Tibial nerve (tissue), 4 donors: ENCODE measurements around the gene MME. TPM values are rescaled to one million over a fixed set of nuclear protein-coding genes. Genes with fewer than 3 reads are reported as not detected.

Experiments
- DNase-seq, 2 donors: peaks; one replicate each; pipeline ENCODE4 v3.0.0-alpha.2; 2019; ENCODE audit warnings: low spot score in 2 of 2
- H3K27ac ChIP-seq, 4 donors: fragments of 200-600 bp; sonication (generic) in 3 of 4; one replicate each; pipeline ENCODE4 v1.5.1; 2017 to 2019; ENCODE audit warnings: mild to moderate bottlenecking in 1 of 4
- H3K27me3 ChIP-seq, 2 donors: fragments of 200-600 bp; sonication (generic) in 1 of 2; one replicate each; pipeline versions ENCODE4 v1.5.1 to v1.6.0; 2017 to 2019
- H3K36me3 ChIP-seq, 3 donors: fragments of 200-600 bp; sonication (generic); one replicate each; pipeline ENCODE4 v1.5.1; 2018 to 2019
- H3K4me1 ChIP-seq, 4 donors: fragments of 200-600 bp; sonication (generic) in 3 of 4; one replicate each; pipeline ENCODE4 v1.5.1; 2017 to 2019
- H3K4me3 ChIP-seq, 4 donors: fragments of 200-600 bp; sonication (generic) in 3 of 4; one replicate each; pipeline ENCODE4 v1.5.1; 2017 to 2019; ENCODE audit warnings: mild to moderate bottlenecking in 1 of 4, moderate library complexity in 1 of 4
- H3K9me3 ChIP-seq, 4 donors: fragments of 200-600 bp; sonication (generic) in 3 of 4; one replicate each; pipeline ENCODE4 v1.5.1; 2017 to 2019
- CTCF ChIP-seq, 5 experiments: fragments of 200-600 bp in 3 of 5; fragments of 450-650 bp in 2 of 5; sonication (generic) in 3 of 5; IDR thresholded peaks; one replicate each; pipeline ENCODE4 v1.5.1; 2016 to 2019; ENCODE audit warnings: antibody characterized with exemption in 5 of 5, mild to moderate bottlenecking in 3 of 5, moderate library complexity in 2 of 5
- EP300 ChIP-seq, 2 donors: sonication (generic); formaldehyde crosslinking; IDR thresholded peaks; one replicate each; pipeline ENCODE4 v1.6.1; 2017; ENCODE audit warnings: antibody characterized with exemption in 2 of 2, mild to moderate bottlenecking in 1 of 2
- POLR2A ChIP-seq, 2 donors: fragments of 450-650 bp; IDR thresholded peaks; one replicate each; pipeline ENCODE4 v1.6.1; 2017; ENCODE audit warnings: antibody characterized with exemption in 2 of 2, mild to moderate bottlenecking in 2 of 2, moderate library complexity in 2 of 2
- WGBS, 2 donors: methylation state at CpG; one replicate each; pipeline ENCODE4 v1.1.5; 2018; 5-methylcytosine and 5-hydroxymethylcytosine counted together
- total RNA-seq, 4 donors: library from RNA; depleted of rRNA; stranded (reverse); fragments of >200 nt; gene quantifications; one replicate each; pipeline ENCODE4 v1.1.0, GENCODE V29; 2016

MME gene
- total RNA-seq, 4 donors from 2014 or later = 47.7 to 127 (median 112) TPM

GRCh38 chr3:155193868-155194267 lies 113.7 kb downstream of the MME start:
- TF ChIP-seq EP300 (IDR thresholded peaks at IDR 0.05) (no peak), CTCF (IDR thresholded peaks at IDR 0.05) (no peak), POLR2A (IDR thresholded peaks at IDR 0.05) (no peak)
- DNase-seq = no peak
- Histone ChIP-seq H3K9me3 (no peaks in the 10 kb centered on the region), H3K27me3 (no peaks in the 10 kb centered on the region), H3K27ac (no peak overlapping the region), H3K4me3 (no peak overlapping the region), H3K36me3 (no peaks in the 10 kb centered on the region), H3K4me1 (no peaks in the 10 kb centered on the region)
- 93 to 94% methylated on average over 2 of the region's 2 CpGs for WGBS, 2 donors

GRCh38 chr3:155194973-155195957 lies 115.1 kb downstream of the MME start:
- no peaks in the 10 kb centered on the region for H3K4me1 ChIP-seq
- no peak overlapping the region for H3K27ac ChIP-seq
- TF ChIP-seq CTCF (IDR thresholded peaks at IDR 0.05) (no peak), POLR2A (IDR thresholded peaks at IDR 0.05) (no peak), EP300 (IDR thresholded peaks at IDR 0.05) (no peak)
- no peaks in the 10 kb centered on the region for H3K36me3 ChIP-seq
- no peak for DNase-seq
- WGBS, 2 donors = 83 to 85% methylated on average over 8 of the region's 8 CpGs
- no peak overlapping the region for H3K4me3 ChIP-seq
- no peaks in the 10 kb centered on the region for H3K27me3 ChIP-seq
- no peaks in the 10 kb centered on the region for H3K9me3 ChIP-seq

- H3K4me3 ChIP-seq = no peak overlapping the region
- no peak overlapping the region for H3K27ac ChIP-seq
- 78% methylated on average over 5 of the region's 5 CpGs for WGBS, 2 donors
- H3K36me3 ChIP-seq = no peaks in the 10 kb centered on the region
- no peak for DNase-seq
- H3K4me1 ChIP-seq = no peaks in the 10 kb centered on the region
- H3K27me3 ChIP-seq = no peaks in the 10 kb centered on the region
- TF ChIP-seq EP300 (IDR thresholded peaks at IDR 0.05) (no peak), CTCF (IDR thresholded peaks at IDR 0.05) (no peak), POLR2A (IDR thresholded peaks at IDR 0.05) (no peak)
- H3K9me3 ChIP-seq = no peaks in the 10 kb centered on the region
These were observed 116.3 kb downstream of the MME start for GRCh38 chr3:155196131-155197021.

GRCh38 chr3:155197786-155198185 lies 117.7 kb downstream of the MME start:
- H3K36me3 ChIP-seq = no peaks in the 10 kb centered on the region
- TF ChIP-seq POLR2A (IDR thresholded peaks at IDR 0.05) = no peak
- TF ChIP-seq EP300 (IDR thresholded peaks at IDR 0.05) = no peak
- TF ChIP-seq CTCF (IDR thresholded peaks at IDR 0.05) = no peak
- H3K9me3 ChIP-seq = no peaks in the 10 kb centered on the region
- WGBS, 2 donors = 71 to 74% methylated on average over 2 of the region's 2 CpGs
- no peaks in the 10 kb centered on the region for H3K4me1 ChIP-seq
- H3K27me3 ChIP-seq = no peaks in the 10 kb centered on the region
- H3K4me3 ChIP-seq = no peak overlapping the region
- no peak for DNase-seq
- H3K27ac ChIP-seq = no peak overlapping the region
